IMR-90 (cell line): ENCODE data around the gene MDP1.

ENCODE experiments used
- CEBPB ChIP-seq: IDR thresholded peaks from 2 replicates; pipeline ENCODE4 v1.6.1; 2012; ENCODE audit warnings: low read depth, low read length, improper control_type of control experiment
- CHD1 ChIP-seq: IDR thresholded peaks from 2 replicates; pipeline ENCODE4 v1.6.1; 2012; ENCODE audit warnings: low read depth, low read length, improper control_type of control experiment
- FOS ChIP-seq: fragments of 150-350 bp; IDR thresholded peaks from 2 replicates; pipeline ENCODE4 v1.6.1; 2016; ENCODE audit warnings: low read depth, low read length
- MAFK ChIP-seq: IDR thresholded peaks from 2 replicates; pipeline ENCODE4 v1.6.1; 2012; ENCODE audit warnings: low read depth, low read length, improper control_type of control experiment
- MAZ ChIP-seq: IDR thresholded peaks from 2 replicates; pipeline ENCODE4 v1.6.1; 2012; ENCODE audit warnings: low read depth, mild to moderate bottlenecking, low read length, improper control_type of control experiment, moderate library complexity, borderline replicate concordance
- MXI1 ChIP-seq: IDR thresholded peaks from 2 replicates; pipeline ENCODE4 v1.6.1; 2012; ENCODE audit warnings: low read depth, mild to moderate bottlenecking, low read length, moderate library complexity, borderline replicate concordance
- POLR2A ChIP-seq: IDR thresholded peaks from 2 replicates; pipeline ENCODE4 v1.6.1; 2012; ENCODE audit warnings: mild to moderate bottlenecking, low read depth, low read length
- RAD21 ChIP-seq: IDR thresholded peaks from 2 replicates; pipeline ENCODE4 v1.6.1; 2012; ENCODE audit warnings: low read length, improper control_type of control experiment
- RCOR1 ChIP-seq: IDR thresholded peaks from 2 replicates; pipeline ENCODE4 v1.6.1; 2012; ENCODE audit warnings: mild to moderate bottlenecking, low read length, improper control_type of control experiment; ENCODE audit not compliant: insufficient replicate concordance
- RFX5 ChIP-seq: IDR thresholded peaks from 2 replicates; pipeline ENCODE4 v1.8.0; 2012; ENCODE audit warnings: low read depth, mild to moderate bottlenecking, low read length, moderate library complexity
- TF ChIP-seq, protein P1 (sequence below): conservative IDR thresholded peaks from 2 replicates; pipeline ENCODE4 v1.5.1; 2012; ENCODE audit warnings: mild to moderate bottlenecking, low read depth, low read length, improper control_type of control experiment
- TF ChIP-seq, protein P2 (sequence below): fragments of 150-350 bp; IDR thresholded peaks from 2 replicates; pipeline ENCODE4 v1.6.1; 2017; ENCODE audit warnings: mild to moderate bottlenecking, antibody characterized with exemption, low read length, low read depth
- TF ChIP-seq, protein P3 (sequence below): fragments of 150-350 bp; IDR thresholded peaks from 2 replicates; pipeline ENCODE4 v1.6.1; 2016; ENCODE audit warnings: low read depth, mild to moderate bottlenecking, low read length, moderate library complexity, borderline replicate concordance

DNA sequence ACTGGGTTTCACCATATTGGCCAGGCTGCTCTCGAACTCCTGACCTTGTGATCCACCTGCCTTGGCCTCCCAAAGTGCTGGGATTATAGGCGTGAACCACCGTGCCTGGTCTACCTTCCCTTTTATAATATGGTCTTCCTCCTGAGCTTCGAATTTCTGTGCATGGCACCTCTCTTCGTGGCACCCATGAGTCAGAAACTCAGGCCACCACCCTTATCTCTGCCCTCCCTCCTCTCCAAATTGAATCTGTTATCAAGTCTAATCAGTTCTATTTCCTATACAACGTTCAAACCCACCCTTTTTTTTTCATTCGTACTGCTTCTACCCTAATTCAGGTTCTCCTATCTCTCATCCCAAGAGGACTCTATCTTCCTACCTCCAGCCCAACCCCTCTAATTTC lies 31.6 kb upstream of the MDP1 start:
- TF ChIP-seq, protein P1, sequence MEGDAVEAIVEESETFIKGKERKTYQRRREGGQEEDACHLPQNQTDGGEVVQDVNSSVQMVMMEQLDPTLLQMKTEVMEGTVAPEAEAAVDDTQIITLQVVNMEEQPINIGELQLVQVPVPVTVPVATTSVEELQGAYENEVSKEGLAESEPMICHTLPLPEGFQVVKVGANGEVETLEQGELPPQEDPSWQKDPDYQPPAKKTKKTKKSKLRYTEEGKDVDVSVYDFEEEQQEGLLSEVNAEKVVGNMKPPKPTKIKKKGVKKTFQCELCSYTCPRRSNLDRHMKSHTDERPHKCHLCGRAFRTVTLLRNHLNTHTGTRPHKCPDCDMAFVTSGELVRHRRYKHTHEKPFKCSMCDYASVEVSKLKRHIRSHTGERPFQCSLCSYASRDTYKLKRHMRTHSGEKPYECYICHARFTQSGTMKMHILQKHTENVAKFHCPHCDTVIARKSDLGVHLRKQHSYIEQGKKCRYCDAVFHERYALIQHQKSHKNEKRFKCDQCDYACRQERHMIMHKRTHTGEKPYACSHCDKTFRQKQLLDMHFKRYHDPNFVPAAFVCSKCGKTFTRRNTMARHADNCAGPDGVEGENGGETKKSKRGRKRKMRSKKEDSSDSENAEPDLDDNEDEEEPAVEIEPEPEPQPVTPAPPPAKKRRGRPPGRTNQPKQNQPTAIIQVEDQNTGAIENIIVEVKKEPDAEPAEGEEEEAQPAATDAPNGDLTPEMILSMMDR, result no peak
- TF ChIP-seq POLR2A (no peak), CEBPB (no peak), MXI1 (no peak), MAZ (no peak), RCOR1 (no peak), RAD21 (no peak), CHD1 (no peak), FOS (no peak), MAFK (no peak), RFX5 (no peak)
- TF ChIP-seq, protein P2, sequence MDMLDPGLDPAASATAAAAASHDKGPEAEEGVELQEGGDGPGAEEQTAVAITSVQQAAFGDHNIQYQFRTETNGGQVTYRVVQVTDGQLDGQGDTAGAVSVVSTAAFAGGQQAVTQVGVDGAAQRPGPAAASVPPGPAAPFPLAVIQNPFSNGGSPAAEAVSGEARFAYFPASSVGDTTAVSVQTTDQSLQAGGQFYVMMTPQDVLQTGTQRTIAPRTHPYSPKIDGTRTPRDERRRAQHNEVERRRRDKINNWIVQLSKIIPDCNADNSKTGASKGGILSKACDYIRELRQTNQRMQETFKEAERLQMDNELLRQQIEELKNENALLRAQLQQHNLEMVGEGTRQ, result no peak
- TF ChIP-seq, protein P3, sequence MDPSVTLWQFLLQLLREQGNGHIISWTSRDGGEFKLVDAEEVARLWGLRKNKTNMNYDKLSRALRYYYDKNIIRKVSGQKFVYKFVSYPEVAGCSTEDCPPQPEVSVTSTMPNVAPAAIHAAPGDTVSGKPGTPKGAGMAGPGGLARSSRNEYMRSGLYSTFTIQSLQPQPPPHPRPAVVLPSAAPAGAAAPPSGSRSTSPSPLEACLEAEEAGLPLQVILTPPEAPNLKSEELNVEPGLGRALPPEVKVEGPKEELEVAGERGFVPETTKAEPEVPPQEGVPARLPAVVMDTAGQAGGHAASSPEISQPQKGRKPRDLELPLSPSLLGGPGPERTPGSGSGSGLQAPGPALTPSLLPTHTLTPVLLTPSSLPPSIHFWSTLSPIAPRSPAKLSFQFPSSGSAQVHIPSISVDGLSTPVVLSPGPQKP, result no peak
